GM12872 (cell line): ENCODE data around the gene GPR39.

Experiments used
- CTCF ChIP-seq: IDR thresholded peaks from 3 replicates; pipeline ENCODE4 v1.5.1; 2011; ENCODE audit warnings: low read depth, mild to moderate bottlenecking, low read length, moderate library complexity; ENCODE audit not compliant: insufficient read depth

Gene GPR39

GRCh38 chr2:132632000-132632649, 215.5 kb downstream of the GPR39 start:
- TF ChIP-seq CTCF = no peak

GRCh38 chr2:132633635-132634034, 217.0 kb downstream of the GPR39 start:
- TF ChIP-seq CTCF = no peak

- TF ChIP-seq CTCF = no peak
Observed at GRCh38 chr2:132636346-132636745, 219.7 kb downstream of the GPR39 start.

GRCh38 chr2:132638313-132639040, 221.9 kb downstream of the GPR39 start:
- TF ChIP-seq CTCF = no peak

- TF ChIP-seq CTCF = no peak
Observed at GRCh38 chr2:132640116-132640515, 223.5 kb downstream of the GPR39 start.

GRCh38 chr2:132641819-132642218, 225.2 kb downstream of the GPR39 start:
- TF ChIP-seq CTCF = no peak

- TF ChIP-seq CTCF = no peak
Observed at GRCh38 chr2:132642415-132642814, 225.8 kb downstream of the GPR39 start.
